Esophagus squamous epithelium (tissue), 5 donors: ENCODE data around the gene DDX51. TPM values are rescaled to one million over a fixed set of nuclear protein-coding genes. Genes with fewer than 3 reads are reported as not detected.

Experiments used
- DNase-seq: peaks from one replicate; lab custom pipeline; 2025; lab: John Stamatoyannopoulos, UW
- H3K27ac ChIP-seq, 4 donors: fragments of 200-600 bp; sonication (generic); one replicate each; pipeline ENCODE4 v1.5.1; 2016 to 2019; ENCODE audit warnings: mild to moderate bottlenecking in 1 of 4
- H3K27me3 ChIP-seq, 4 donors: fragments of 200-600 bp; sonication (generic); 1 replicate in 3 of 4; 2 replicates in 1 of 4; pipeline versions ENCODE4 v1.5.1 to v1.6.0; 2017 to 2021; ENCODE audit warnings: antibody characterized with exemption in 1 of 4
- H3K36me3 ChIP-seq, 3 donors: fragments of 200-600 bp; sonication (generic); one replicate each; pipeline ENCODE4 v1.5.1; 2016 to 2019
- H3K4me1 ChIP-seq, 3 donors: fragments of 200-600 bp; sonication (generic); one replicate each; pipeline ENCODE4 v1.5.1; 2017 to 2019
- H3K4me3 ChIP-seq, 4 donors: fragments of 200-600 bp; sonication (generic); 1 replicate in 3 of 4; 2 replicates in 1 of 4; pipeline ENCODE4 v1.5.1; 2016 to 2019; ENCODE audit warnings: mild to moderate bottlenecking in 2 of 4, moderate library complexity in 1 of 4
- H3K9me3 ChIP-seq, 3 donors: fragments of 200-600 bp; sonication (generic); one replicate each; pipeline ENCODE4 v1.5.1; 2016 to 2019
- CTCF ChIP-seq, 6 experiments: fragments of 450-650 bp in 4 of 6; fragments of 200-600 bp in 2 of 6; sonication (generic) in 2 of 6; IDR thresholded peaks; one replicate each; pipeline ENCODE4 v1.5.1; 2016 to 2019; ENCODE audit warnings: antibody characterized with exemption in 6 of 6, mild to moderate bottlenecking in 4 of 6, moderate library complexity in 4 of 6
- POLR2A ChIP-seq, 4 donors: fragments of 450-650 bp; IDR thresholded peaks; one replicate each; pipeline ENCODE4 v1.6.1; 2017; ENCODE audit warnings: antibody characterized with exemption in 4 of 4, mild to moderate bottlenecking in 4 of 4, moderate library complexity in 3 of 4
- WGBS, 2 donors: methylation state at CpG; one replicate each; pipeline ENCODE4 v1.1.5; 2018; 5-methylcytosine and 5-hydroxymethylcytosine counted together
- intact Hi-C: fragments of 100-400 bp; cut with DNase I; formaldehyde crosslinking; loops from one replicate; pipeline ENCODE4 v1.15.0; 2022
- total RNA-seq, 4 donors: library from RNA; depleted of rRNA; stranded (reverse); fragments of >200 nt; gene quantifications; one replicate each; pipeline ENCODE4 v1.1.0, GENCODE V29; 2016
- donor health status: DM: yes; HTN: yes; CAD: no.

Gene DDX51
- total RNA-seq, 4 donors from 2014 or later: 8.9 to 15.3 (median 11.0) TPM

DNA sequence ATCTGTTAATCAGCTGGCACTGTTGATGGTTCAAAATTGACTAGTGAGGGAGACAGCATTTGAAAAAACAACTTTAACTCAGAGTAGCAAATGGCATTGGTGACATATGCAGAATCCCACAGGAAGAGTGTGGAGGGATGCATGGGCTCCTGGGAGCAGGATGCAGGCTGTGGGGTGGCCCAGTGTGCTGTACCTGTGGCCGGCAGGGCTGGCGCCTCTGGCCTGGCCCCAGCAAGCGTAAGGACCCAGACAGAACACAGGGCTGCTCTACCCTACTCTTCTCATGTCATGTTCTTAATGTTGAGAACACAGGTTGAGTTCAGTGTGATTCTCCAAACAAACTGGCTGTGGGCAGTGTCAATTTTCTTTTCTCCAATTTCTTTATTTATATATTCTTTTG, 33.4 kb downstream of the DDX51 start:
- peaks cover 9 to 95% (median 15%) of the 10 kb centered on the region in 3 donors for H3K36me3 ChIP-seq

GRCh38 chr12:132109741-132110140, 34.4 kb downstream of the DDX51 start:
- no peak for DNase-seq
- TF ChIP-seq CTCF (IDR thresholded peaks at IDR 0.05) (no peak), POLR2A (IDR thresholded peaks at IDR 0.05) (no peak)
- H3K9me3 ChIP-seq: no peaks in the 10 kb centered on the region
- 88 to 90% methylated on average over 8 of the region's 8 CpGs for WGBS, 2 donors
- peaks cover 9 to 95% (median 11%) of the 10 kb centered on the region in 3 donors for H3K36me3 ChIP-seq
- no peaks in the 10 kb centered on the region for H3K27me3 ChIP-seq
- no peak overlapping the region for H3K4me3 ChIP-seq
- intact Hi-C loops: no loop called here
- H3K27ac ChIP-seq: no peak overlapping the region
- no peaks in the 10 kb centered on the region for H3K4me1 ChIP-seq

More for the DNA sequence above, 33.4 kb downstream of the DDX51 start:
- no peak for DNase-seq
- Histone ChIP-seq H3K27me3 (no peaks in the 10 kb centered on the region), H3K27ac (no peak overlapping the region), H3K4me3 (no peak overlapping the region), H3K9me3 (no peaks in the 10 kb centered on the region), H3K4me1 (no peaks in the 10 kb centered on the region)
- no peak for TF ChIP-seq CTCF (IDR thresholded peaks at IDR 0.05)
- no peak for TF ChIP-seq POLR2A (IDR thresholded peaks at IDR 0.05)
- intact Hi-C loops: no loop called here
- WGBS, 2 donors: 61 to 96% methylated on average over 3 of the region's 3 CpGs

GRCh38 chr12:132108211-132108832, 35.8 kb downstream of the DDX51 start:
- Histone ChIP-seq H3K4me3 (no peak overlapping the region), H3K4me1 (no peaks in the 10 kb centered on the region), H3K9me3 (no peaks in the 10 kb centered on the region), H3K27ac (no peak overlapping the region), H3K27me3 (no peaks in the 10 kb centered on the region), H3K36me3 (peaks cover 4 to 81% (median 9%) of the 10 kb centered on the region in 3 donors)
- WGBS, 2 donors: 82 to 83% methylated on average over 14 to 16 of the region's 16 CpGs
- intact Hi-C loops: no loop called here
- DNase-seq: no peak
- TF ChIP-seq POLR2A (IDR thresholded peaks at IDR 0.05): no peak
- TF ChIP-seq CTCF (IDR thresholded peaks at IDR 0.05): no peak

DNA sequence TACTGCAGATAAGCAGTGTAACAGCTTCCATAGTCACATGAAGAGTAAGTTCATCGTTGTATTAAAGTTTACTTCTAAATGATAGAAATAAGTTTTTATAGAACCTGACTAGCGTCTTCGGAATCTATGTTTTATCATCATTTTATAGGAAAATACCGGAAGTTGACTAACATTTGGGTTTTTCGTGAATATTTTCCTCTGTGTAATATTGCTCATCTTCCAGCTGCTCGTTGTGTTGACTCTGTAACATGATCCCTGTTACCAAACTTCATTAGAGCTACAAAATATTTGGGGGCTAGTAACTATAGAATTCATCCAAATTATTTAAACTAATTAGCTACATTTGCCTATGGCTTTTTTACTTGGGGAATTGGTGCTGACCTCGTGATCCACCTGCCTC, 37.2 kb downstream of the DDX51 start:
- TF ChIP-seq POLR2A (IDR thresholded peaks at IDR 0.05) (no peak), CTCF (IDR thresholded peaks at IDR 0.05) (no peak)
- no peak overlapping the region for H3K4me3 ChIP-seq
- no peaks in the 10 kb centered on the region for H3K27me3 ChIP-seq
- H3K9me3 ChIP-seq: no peaks in the 10 kb centered on the region
- intact Hi-C loops: no loop called here
- no peak for DNase-seq
- no peaks in the 10 kb centered on the region for H3K4me1 ChIP-seq
- H3K27ac ChIP-seq: no peak overlapping the region
- WGBS, 2 donors: 92 to 97% methylated on average over 7 of the region's 7 CpGs
- peaks cover 3 to 67% (median 9%) of the 10 kb centered on the region in 3 donors for H3K36me3 ChIP-seq

DNA sequence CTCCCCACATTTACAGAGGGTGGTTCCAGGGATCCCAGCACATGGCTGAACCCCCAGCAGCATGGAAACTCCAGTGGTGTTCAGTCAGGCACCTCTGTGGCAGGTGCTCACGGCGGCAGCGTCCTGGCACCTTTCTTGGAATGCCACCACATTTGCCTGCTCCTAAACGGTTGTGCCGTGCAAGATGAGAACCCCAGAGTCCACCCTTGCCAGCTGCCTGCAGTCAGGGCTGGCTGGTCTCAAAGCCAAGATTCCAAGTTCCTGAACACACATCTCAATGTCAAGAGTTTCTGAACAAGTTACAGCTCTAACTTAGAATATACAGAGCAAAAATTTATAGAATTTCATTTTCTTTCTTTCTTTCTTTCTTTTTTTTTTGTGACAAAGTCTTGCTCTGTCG, 38.7 kb downstream of the DDX51 start:
- Histone ChIP-seq H3K36me3 (peaks cover 0 to 57% (median 6%) of the 10 kb centered on the region in 3 donors), H3K27ac (no peak overlapping the region), H3K27me3 (no peaks in the 10 kb centered on the region), H3K4me1 (no peaks in the 10 kb centered on the region), H3K9me3 (no peaks in the 10 kb centered on the region), H3K4me3 (no peak overlapping the region)
- intact Hi-C loops: no loop called here
- DNase-seq: no peak
- no peak for TF ChIP-seq CTCF (IDR thresholded peaks at IDR 0.05)
- WGBS, 2 donors: 83 to 84% methylated on average over 5 to 6 of the region's 6 CpGs
